WTC11 (cell line): ENCODE measurements around the gene RNF152. TPM values are rescaled to one million over a fixed set of nuclear protein-coding genes. Genes with fewer than 3 reads are reported as not detected.

Source experiments
- ATAC-seq: fragments of 200-7000 bp; cut with Tn5 transposase; 2 replicates; pipeline ENCODE4 v1.10.0; 2021; ENCODE audit warnings: mild to moderate bottlenecking, moderate library complexity
- CTCF ChIA-PET: fragments of 300-600 bp; sonication (Branson Sonifier 250); formaldehyde crosslinking; loops from one replicate; lab custom pipeline; 2021; ENCODE audit warnings: antibody characterized with exemption; lab: Charles Lee
- POLR2A ChIA-PET: fragments of 350-600 bp; sonication (Branson Sonifier 250); formaldehyde crosslinking; loops from one replicate; lab custom pipeline; 2021; ENCODE audit warnings: antibody characterized with exemption; lab: Charles Lee
- DNase-seq: peaks from one replicate; pipeline ENCODE4 v3.0.0; 2021; ENCODE audit warnings: low spot score
- H3K27ac Mint-ChIP-seq: 2 replicates; pipeline ENCODE4 v1.8.0; 2021; ENCODE audit warnings: mixed read lengths
- H3K27me3 Mint-ChIP-seq: 2 replicates; pipeline ENCODE4 v1.8.0; 2021; ENCODE audit warnings: low read depth, mild to moderate bottlenecking, moderate library complexity, mixed read lengths
- H3K36me3 Mint-ChIP-seq: 2 replicates; pipeline ENCODE4 v1.8.0; 2021; ENCODE audit warnings: mixed read lengths
- H3K4me1 Mint-ChIP-seq: 2 replicates; pipeline ENCODE4 v1.8.0; 2022; ENCODE audit warnings: mixed read lengths
- H3K4me3 Mint-ChIP-seq: 2 replicates; pipeline ENCODE4 v1.8.0; 2021; ENCODE audit warnings: mild to moderate bottlenecking, moderate library complexity, mixed read lengths
- H3K9me3 Mint-ChIP-seq: 2 replicates; pipeline ENCODE4 v1.8.0; 2021; ENCODE audit warnings: mixed read lengths
- CREM ChIP-seq: sonication (generic); formaldehyde crosslinking; IDR thresholded peaks from 2 replicates; pipeline ENCODE4 v1.8.1; 2022; ENCODE audit warnings: mild to moderate bottlenecking, missing genetic modification reagents, moderate library complexity
- GRHL2 ChIP-seq: fragments of 250-450 bp; sonication (Bioruptor Pico); IDR thresholded peaks from 2 replicates; pipeline ENCODE4 v1.8.0; 2022; ENCODE audit warnings: mild to moderate bottlenecking, moderate library complexity; ENCODE audit not compliant: insufficient replicate concordance, severe bottlenecking
- NFE2L1 ChIP-seq: sonication (generic); formaldehyde crosslinking; IDR thresholded peaks from 2 replicates; pipeline ENCODE4 v1.8.1; 2023; ENCODE audit warnings: missing genetic modification reagents
- RELA ChIP-seq: sonication (generic); formaldehyde crosslinking; IDR thresholded peaks from 2 replicates; pipeline ENCODE4 v1.8.1; 2022; ENCODE audit warnings: missing genetic modification reagents, mild to moderate bottlenecking, borderline replicate concordance
- RORB ChIP-seq: fragments of 250-450 bp; sonication (Bioruptor Pico); IDR thresholded peaks from 2 replicates; pipeline ENCODE4 v1.9.0; 2021; ENCODE audit warnings: mild to moderate bottlenecking
- SMAD3 ChIP-seq: sonication (generic); formaldehyde crosslinking; IDR thresholded peaks from 2 replicates; pipeline ENCODE4 v1.8.0; 2022; ENCODE audit warnings: missing genetic modification reagents, mild to moderate bottlenecking, borderline replicate concordance
- SP1 ChIP-seq: sonication (generic); formaldehyde crosslinking; conservative IDR thresholded peaks from 2 replicates; pipeline ENCODE4 v1.8.1; 2022; ENCODE audit warnings: missing genetic modification reagents
- TEAD4 ChIP-seq: sonication (generic); formaldehyde crosslinking; IDR thresholded peaks from 2 replicates; pipeline ENCODE4 v1.8.0; 2022; ENCODE audit warnings: mild to moderate bottlenecking, missing genetic modification reagents
- ZNF512 ChIP-seq: sonication (generic); formaldehyde crosslinking; IDR thresholded peaks from 2 replicates; pipeline ENCODE4 v1.8.1; 2022; ENCODE audit warnings: missing genetic modification reagents, borderline replicate concordance
- total RNA-seq: library from RNA; stranded (reverse); gene quantifications from 3 replicates; pipeline ENCODE4 v1.2.3, GENCODE V29; 2021
- TF ChIP-seq, protein P1 (sequence below): fragments of 200-600 bp; IDR thresholded peaks from 2 replicates; pipeline ENCODE4 v1.8.0; 2022; ENCODE audit warnings: antibody characterized with exemption
- TF ChIP-seq, protein P2 (sequence below): fragments of 250-450 bp; sonication (Bioruptor Pico); IDR thresholded peaks from 2 replicates; pipeline ENCODE4 v1.8.0; 2021; ENCODE audit warnings: mild to moderate bottlenecking
- TF ChIP-seq, protein P3 (sequence below): sonication (generic); formaldehyde crosslinking; IDR thresholded peaks from 2 replicates; pipeline ENCODE4 v1.8.1; 2022; ENCODE audit warnings: low read depth, missing genetic modification reagents, borderline replicate concordance
- TF ChIP-seq, protein P4 (sequence below): fragments of 250-450 bp; sonication (Bioruptor Pico); IDR thresholded peaks from 2 replicates; pipeline ENCODE4 v1.9.0; 2021; ENCODE audit warnings: mild to moderate bottlenecking, borderline replicate concordance

Gene RNF152
- total RNA-seq, 1 experiment from 2014 or later: 3.7 TPM

- TF ChIP-seq, protein P1, sequence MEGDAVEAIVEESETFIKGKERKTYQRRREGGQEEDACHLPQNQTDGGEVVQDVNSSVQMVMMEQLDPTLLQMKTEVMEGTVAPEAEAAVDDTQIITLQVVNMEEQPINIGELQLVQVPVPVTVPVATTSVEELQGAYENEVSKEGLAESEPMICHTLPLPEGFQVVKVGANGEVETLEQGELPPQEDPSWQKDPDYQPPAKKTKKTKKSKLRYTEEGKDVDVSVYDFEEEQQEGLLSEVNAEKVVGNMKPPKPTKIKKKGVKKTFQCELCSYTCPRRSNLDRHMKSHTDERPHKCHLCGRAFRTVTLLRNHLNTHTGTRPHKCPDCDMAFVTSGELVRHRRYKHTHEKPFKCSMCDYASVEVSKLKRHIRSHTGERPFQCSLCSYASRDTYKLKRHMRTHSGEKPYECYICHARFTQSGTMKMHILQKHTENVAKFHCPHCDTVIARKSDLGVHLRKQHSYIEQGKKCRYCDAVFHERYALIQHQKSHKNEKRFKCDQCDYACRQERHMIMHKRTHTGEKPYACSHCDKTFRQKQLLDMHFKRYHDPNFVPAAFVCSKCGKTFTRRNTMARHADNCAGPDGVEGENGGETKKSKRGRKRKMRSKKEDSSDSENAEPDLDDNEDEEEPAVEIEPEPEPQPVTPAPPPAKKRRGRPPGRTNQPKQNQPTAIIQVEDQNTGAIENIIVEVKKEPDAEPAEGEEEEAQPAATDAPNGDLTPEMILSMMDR: no peak
- TF ChIP-seq RELA (CRISPR knock-in tag) (no peak), CREM (CRISPR knock-in tag) (no peak)
- TF ChIP-seq, protein P2, sequence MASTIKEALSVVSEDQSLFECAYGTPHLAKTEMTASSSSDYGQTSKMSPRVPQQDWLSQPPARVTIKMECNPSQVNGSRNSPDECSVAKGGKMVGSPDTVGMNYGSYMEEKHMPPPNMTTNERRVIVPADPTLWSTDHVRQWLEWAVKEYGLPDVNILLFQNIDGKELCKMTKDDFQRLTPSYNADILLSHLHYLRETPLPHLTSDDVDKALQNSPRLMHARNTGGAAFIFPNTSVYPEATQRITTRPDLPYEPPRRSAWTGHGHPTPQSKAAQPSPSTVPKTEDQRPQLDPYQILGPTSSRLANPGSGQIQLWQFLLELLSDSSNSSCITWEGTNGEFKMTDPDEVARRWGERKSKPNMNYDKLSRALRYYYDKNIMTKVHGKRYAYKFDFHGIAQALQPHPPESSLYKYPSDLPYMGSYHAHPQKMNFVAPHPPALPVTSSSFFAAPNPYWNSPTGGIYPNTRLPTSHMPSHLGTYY (CRISPR knock-in tag): no peak
Measured at GRCh38 chr18:61820882-61821281, 71.9 kb downstream of the RNF152 start (continued).

DNA sequence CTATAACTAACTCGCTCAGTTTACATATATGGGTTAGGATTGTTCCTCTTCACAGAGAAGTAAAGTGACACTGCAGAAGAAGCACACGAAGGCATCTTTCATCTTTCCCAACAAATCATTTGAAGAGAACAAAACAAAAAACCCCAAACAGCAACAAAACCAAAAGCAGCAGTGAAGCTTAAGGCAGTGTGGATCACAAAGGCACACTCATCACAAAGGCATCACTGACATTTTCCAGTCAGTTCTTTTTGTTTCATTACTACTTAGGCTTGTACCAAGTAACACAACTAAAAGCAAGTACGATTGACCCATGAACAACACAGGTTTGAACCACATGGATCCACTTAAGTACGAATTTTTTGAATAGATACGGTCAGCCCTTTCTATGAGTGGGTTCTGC lies 75.7 kb downstream of the RNF152 start:
- H3K4me1 Mint-ChIP-seq: no peaks in the 10 kb centered on the region
- H3K27ac Mint-ChIP-seq: no peak overlapping the region
- peaks cover 10% of the 10 kb centered on the region for H3K9me3 Mint-ChIP-seq
- ChIA-PET CTCF (no interaction called here), POLR2A (no interaction called here)
- H3K36me3 Mint-ChIP-seq: 0 out of 2 replicates have a peak, but pooled peaks cover 2% of the 10 kb centered on the region
- TF ChIP-seq SMAD3 (no peak), NFE2L1 (CRISPR knock-in tag) (no peak), SP1 (no peak), ZNF512 (CRISPR knock-in tag) (no peak), RORB (no peak)
- ATAC-seq: no peak
- H3K4me3 Mint-ChIP-seq: no peak overlapping the region
- DNase-seq: no peak
- H3K27me3 Mint-ChIP-seq: no peaks in the 10 kb centered on the region; the same call in 1 of the 2 replicates

GRCh38 chr18:61815885-61816470 lies 76.8 kb downstream of the RNF152 start:
- ChIA-PET CTCF (no interaction called here), POLR2A (no interaction called here)
- H3K4me1 Mint-ChIP-seq: no peaks in the 10 kb centered on the region
- no peaks in the 10 kb centered on the region; the same call in 1 of the 2 replicates for H3K27me3 Mint-ChIP-seq
- peaks cover 10% of the 10 kb centered on the region for H3K9me3 Mint-ChIP-seq
- DNase-seq (no peak), ATAC-seq (no peak)
- H3K4me3 Mint-ChIP-seq: no peak overlapping the region
- no peak for TF ChIP-seq GRHL2 (CRISPR knock-in tag)
- TF ChIP-seq TEAD4 (CRISPR knock-in tag): no peak
- TF ChIP-seq, protein P3, sequence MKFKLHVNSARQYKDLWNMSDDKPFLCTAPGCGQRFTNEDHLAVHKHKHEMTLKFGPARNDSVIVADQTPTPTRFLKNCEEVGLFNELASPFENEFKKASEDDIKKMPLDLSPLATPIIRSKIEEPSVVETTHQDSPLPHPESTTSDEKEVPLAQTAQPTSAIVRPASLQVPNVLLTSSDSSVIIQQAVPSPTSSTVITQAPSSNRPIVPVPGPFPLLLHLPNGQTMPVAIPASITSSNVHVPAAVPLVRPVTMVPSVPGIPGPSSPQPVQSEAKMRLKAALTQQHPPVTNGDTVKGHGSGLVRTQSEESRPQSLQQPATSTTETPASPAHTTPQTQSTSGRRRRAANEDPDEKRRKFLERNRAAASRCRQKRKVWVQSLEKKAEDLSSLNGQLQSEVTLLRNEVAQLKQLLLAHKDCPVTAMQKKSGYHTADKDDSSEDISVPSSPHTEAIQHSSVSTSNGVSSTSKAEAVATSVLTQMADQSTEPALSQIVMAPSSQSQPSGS (CRISPR knock-in tag): no peak
- TF ChIP-seq, protein P4, sequence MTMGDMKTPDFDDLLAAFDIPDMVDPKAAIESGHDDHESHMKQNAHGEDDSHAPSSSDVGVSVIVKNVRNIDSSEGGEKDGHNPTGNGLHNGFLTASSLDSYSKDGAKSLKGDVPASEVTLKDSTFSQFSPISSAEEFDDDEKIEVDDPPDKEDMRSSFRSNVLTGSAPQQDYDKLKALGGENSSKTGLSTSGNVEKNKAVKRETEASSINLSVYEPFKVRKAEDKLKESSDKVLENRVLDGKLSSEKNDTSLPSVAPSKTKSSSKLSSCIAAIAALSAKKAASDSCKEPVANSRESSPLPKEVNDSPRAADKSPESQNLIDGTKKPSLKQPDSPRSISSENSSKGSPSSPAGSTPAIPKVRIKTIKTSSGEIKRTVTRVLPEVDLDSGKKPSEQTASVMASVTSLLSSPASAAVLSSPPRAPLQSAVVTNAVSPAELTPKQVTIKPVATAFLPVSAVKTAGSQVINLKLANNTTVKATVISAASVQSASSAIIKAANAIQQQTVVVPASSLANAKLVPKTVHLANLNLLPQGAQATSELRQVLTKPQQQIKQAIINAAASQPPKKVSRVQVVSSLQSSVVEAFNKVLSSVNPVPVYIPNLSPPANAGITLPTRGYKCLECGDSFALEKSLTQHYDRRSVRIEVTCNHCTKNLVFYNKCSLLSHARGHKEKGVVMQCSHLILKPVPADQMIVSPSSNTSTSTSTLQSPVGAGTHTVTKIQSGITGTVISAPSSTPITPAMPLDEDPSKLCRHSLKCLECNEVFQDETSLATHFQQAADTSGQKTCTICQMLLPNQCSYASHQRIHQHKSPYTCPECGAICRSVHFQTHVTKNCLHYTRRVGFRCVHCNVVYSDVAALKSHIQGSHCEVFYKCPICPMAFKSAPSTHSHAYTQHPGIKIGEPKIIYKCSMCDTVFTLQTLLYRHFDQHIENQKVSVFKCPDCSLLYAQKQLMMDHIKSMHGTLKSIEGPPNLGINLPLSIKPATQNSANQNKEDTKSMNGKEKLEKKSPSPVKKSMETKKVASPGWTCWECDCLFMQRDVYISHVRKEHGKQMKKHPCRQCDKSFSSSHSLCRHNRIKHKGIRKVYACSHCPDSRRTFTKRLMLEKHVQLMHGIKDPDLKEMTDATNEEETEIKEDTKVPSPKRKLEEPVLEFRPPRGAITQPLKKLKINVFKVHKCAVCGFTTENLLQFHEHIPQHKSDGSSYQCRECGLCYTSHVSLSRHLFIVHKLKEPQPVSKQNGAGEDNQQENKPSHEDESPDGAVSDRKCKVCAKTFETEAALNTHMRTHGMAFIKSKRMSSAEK: no peak
- 0 out of 2 replicates have a peak, but pooled peaks cover 2% of the 10 kb centered on the region for H3K36me3 Mint-ChIP-seq
- no peak overlapping the region for H3K27ac Mint-ChIP-seq
